PC-3 (cell line): ENCODE measurements around the gene SYT7. TPM values are rescaled to one million over a fixed set of nuclear protein-coding genes. Genes with fewer than 3 reads are reported as not detected.

ENCODE experiments used
- ATAC-seq: fragments of 200-7000 bp; cut with Tn5 transposase; 2 replicates; pipeline ENCODE4 v1.9.1; 2020; ENCODE audit warnings: mild to moderate bottlenecking, moderate library complexity
- BruUV-seq: library from RNA; stranded (reverse); fragments of 400-500 nt; replicated peaks from 2 replicates; lab custom pipeline; 2021; lab: Mats Ljungman, UMichigan
- CTCF ChIA-PET: fragments of 300-600 bp; sonication (Branson Sonifier 250); formaldehyde crosslinking; loops from one replicate; lab custom pipeline; 2022; ENCODE audit warnings: antibody characterized with exemption; lab: Charles Lee
- POLR2A ChIA-PET: fragments of 300-600 bp; sonication (Branson Sonifier 250); formaldehyde crosslinking; loops from one replicate; lab custom pipeline; 2022; ENCODE audit warnings: antibody characterized with exemption; ENCODE audit not compliant: unreplicated experiment; lab: Charles Lee
- DNase-seq: peaks from one replicate; pipeline ENCODE4 v3.0.0-alpha.2; 2015
- H2AFZ ChIP-seq: fragments of 300-600 bp; sonication (generic); 2 replicates; pipeline ENCODE4 v1.6.0; 2016; ENCODE audit warnings: antibody characterized with exemption, low read length
- H3F3A ChIP-seq: fragments of 300-600 bp; sonication (generic); one replicate; pipeline ENCODE4 v1.6.0; 2017; ENCODE audit warnings: antibody characterized with exemption, low read length, control low read depth, mild to moderate bottlenecking; ENCODE audit not compliant: unreplicated experiment
- H3K27ac ChIP-seq: fragments of 300-600 bp; sonication (generic); 2 replicates; pipeline ENCODE4 v1.5.1; 2016; ENCODE audit warnings: mild to moderate bottlenecking, low read length
- H3K27me3 ChIP-seq: fragments of 300-600 bp; sonication (generic); 2 replicates; pipeline ENCODE4 v1.6.1; 2016; ENCODE audit warnings: low read length, mixed read lengths
- H3K36me3 ChIP-seq: fragments of 300-600 bp; sonication (generic); 2 replicates; pipeline ENCODE4 v1.6.1; 2016; ENCODE audit warnings: low read depth, mixed run types, low read length, mixed read lengths
- H3K4me1 ChIP-seq: fragments of 300-600 bp; sonication (generic); 2 replicates; pipeline ENCODE4 v1.5.1; 2016; ENCODE audit warnings: low read length; ENCODE audit not compliant: insufficient read depth
- H3K4me2 ChIP-seq: fragments of 300-600 bp; sonication (generic); 2 replicates; pipeline ENCODE4 v1.6.0; 2016; ENCODE audit warnings: low read length
- H3K4me3 ChIP-seq: fragments of 300-600 bp; sonication (generic); 2 replicates; pipeline ENCODE4 v1.5.1; 2016; ENCODE audit warnings: mild to moderate bottlenecking, low read length, mixed read lengths
- H3K79me2 ChIP-seq: fragments of 300-600 bp; sonication (generic); 2 replicates; pipeline ENCODE4 v1.6.1; 2017; ENCODE audit warnings: low read length, mixed read lengths
- H3K9ac ChIP-seq: fragments of 300-600 bp; sonication (generic); 2 replicates; pipeline ENCODE4 v1.6.0; 2016; ENCODE audit warnings: mild to moderate bottlenecking, low read length
- H3K9me2 ChIP-seq: fragments of 300-600 bp; sonication (generic); replicated peaks from 2 replicates; pipeline ENCODE4 v1.6.1; 2016; ENCODE audit warnings: mixed run types, low read length, mixed read lengths
- H3K9me3 ChIP-seq: fragments of 300-600 bp; sonication (generic); 2 replicates; pipeline ENCODE4 v1.6.1; 2016; ENCODE audit warnings: low read length, mixed read lengths
- H4K20me1 ChIP-seq: fragments of 300-600 bp; sonication (generic); 2 replicates; pipeline ENCODE4 v1.6.1; 2016; ENCODE audit warnings: low read length, mixed read lengths
- CTCF ChIP-seq: fragments of 300-600 bp; sonication (generic); conservative IDR thresholded peaks from 2 replicates; pipeline ENCODE4 v1.5.1; 2017; ENCODE audit warnings: antibody characterized with exemption, low read depth, mild to moderate bottlenecking, low read length
- EZH2 ChIP-seq: fragments of 300-600 bp; sonication (generic); IDR thresholded peaks from one replicate; pipeline ENCODE4 v1.6.1; 2017; ENCODE audit warnings: antibody characterized with exemption, mild to moderate bottlenecking, low read length; ENCODE audit not compliant: unreplicated experiment
- EZH2phosphoT487 ChIP-seq: fragments of 300-600 bp; sonication (generic); IDR thresholded peaks from 2 replicates; pipeline ENCODE4 v1.6.1; 2018; ENCODE audit warnings: mild to moderate bottlenecking, antibody characterized with exemption, low read length, borderline replicate concordance
- intact Hi-C: fragments of 100-400 bp; cut with micrococcal nuclease; formaldehyde crosslinking; loops from 2 replicates; pipeline ENCODE4 v1.9.0; 2023
- total RNA-seq: library from RNA; depleted of rRNA; stranded (reverse); fragments of >200 nt; gene quantifications from 2 replicates; pipeline ENCODE4 v1.2.3, GENCODE V29; 2014

Gene SYT7
- total RNA-seq, 1 experiment from 2014 or later = 23.2 TPM

GRCh38 chr11:61531044-61531443, 49.8 kb downstream of the SYT7 start:
- intact Hi-C loops = loop anchor here (5.0 kb wide), 1 partner anchor 96 kb away; no protein-coding TSS in a partner anchor
- no peak overlapping the region for H3K9ac ChIP-seq
- no peaks in the 10 kb centered on the region for H3K9me3 ChIP-seq
- BruUV-seq = no TSS peak
- H3K9me2 ChIP-seq = no peaks in the 10 kb centered on the region
- no peak for TF ChIP-seq CTCF
- TF ChIP-seq EZH2 = no peak
- TF ChIP-seq EZH2phosphoT487 = no peak
- ChIA-PET CTCF (interaction anchor here (1.0 to 1.1 kb wide), 2 partner anchors 10 to 16 kb away, joined by 3 to 4 read pairs; no protein-coding TSS in a partner anchor), POLR2A (no interaction called here)
- H3K79me2 ChIP-seq = no peaks in the 10 kb centered on the region
- H2AFZ ChIP-seq = no peak overlapping the region
- no peak overlapping the region for H3K27ac ChIP-seq
- H3K4me3 ChIP-seq = no peak overlapping the region
- H3F3A ChIP-seq = no peaks in the 10 kb centered on the region
- DNase-seq = no peak
- no peak overlapping the region for H3K4me2 ChIP-seq
- H3K27me3 ChIP-seq = no peaks in the 10 kb centered on the region
- H3K4me1 ChIP-seq = peaks cover 10% of the 10 kb centered on the region
- H4K20me1 ChIP-seq = no peaks in the 10 kb centered on the region
- no peak for ATAC-seq
- no peaks in the 10 kb centered on the region for H3K36me3 ChIP-seq

GRCh38 chr11:61529537-61530225, 51.2 kb downstream of the SYT7 start:
- ChIA-PET CTCF (no interaction called here), POLR2A (no interaction called here)
- H3K9me3 ChIP-seq = no peaks in the 10 kb centered on the region
- no peaks in the 10 kb centered on the region for H3K9me2 ChIP-seq
- H4K20me1 ChIP-seq = no peaks in the 10 kb centered on the region
- no peak overlapping the region for H3K4me3 ChIP-seq
- H3K27me3 ChIP-seq = no peaks in the 10 kb centered on the region
- ATAC-seq (no peak), DNase-seq (no peak)
- no peaks in the 10 kb centered on the region for H3K36me3 ChIP-seq
- BruUV-seq = no TSS peak
- TF ChIP-seq CTCF (no peak), EZH2 (no peak), EZH2phosphoT487 (no peak)
- no peaks in the 10 kb centered on the region for H3F3A ChIP-seq
- H3K4me1 ChIP-seq = peaks cover 10% of the 10 kb centered on the region
- H3K4me2 ChIP-seq = no peak overlapping the region
- intact Hi-C loops = loop anchor here (5.0 kb wide), 1 partner anchor 98 kb away; no protein-coding TSS in a partner anchor
- H3K9ac ChIP-seq = no peak overlapping the region
- no peak overlapping the region for H2AFZ ChIP-seq
- no peak overlapping the region for H3K27ac ChIP-seq
- no peaks in the 10 kb centered on the region for H3K79me2 ChIP-seq

GRCh38 chr11:61528114-61528513, 52.8 kb downstream of the SYT7 start:
- Histone ChIP-seq H3K9me3 (no peaks in the 10 kb centered on the region), H3K27ac (no peak overlapping the region), H3K9me2 (no peaks in the 10 kb centered on the region), H3K27me3 (no peaks in the 10 kb centered on the region), H3K79me2 (no peaks in the 10 kb centered on the region), H3K9ac (no peak overlapping the region), H3K4me1 (peaks cover 9% of the 10 kb centered on the region), H3F3A (no peaks in the 10 kb centered on the region), H4K20me1 (no peaks in the 10 kb centered on the region), H3K4me3 (no peak overlapping the region), H3K36me3 (no peaks in the 10 kb centered on the region), H2AFZ (no peak overlapping the region), H3K4me2 (no peak overlapping the region)
- TF ChIP-seq EZH2phosphoT487 (no peak), CTCF (no peak), EZH2 (no peak)
- ATAC-seq (no peak), DNase-seq (no peak)
- CTCF ChIA-PET = no interaction called here
- no TSS peak for BruUV-seq
- POLR2A ChIA-PET = no interaction called here
- intact Hi-C loops = no loop called here
